ENCODE results near the gene NT5C1B.

GRCh38 chr2:18610090-18610489 lies 20.7 kb upstream of the NT5C1B start:
- TF ChIP-seq, protein P1, sequence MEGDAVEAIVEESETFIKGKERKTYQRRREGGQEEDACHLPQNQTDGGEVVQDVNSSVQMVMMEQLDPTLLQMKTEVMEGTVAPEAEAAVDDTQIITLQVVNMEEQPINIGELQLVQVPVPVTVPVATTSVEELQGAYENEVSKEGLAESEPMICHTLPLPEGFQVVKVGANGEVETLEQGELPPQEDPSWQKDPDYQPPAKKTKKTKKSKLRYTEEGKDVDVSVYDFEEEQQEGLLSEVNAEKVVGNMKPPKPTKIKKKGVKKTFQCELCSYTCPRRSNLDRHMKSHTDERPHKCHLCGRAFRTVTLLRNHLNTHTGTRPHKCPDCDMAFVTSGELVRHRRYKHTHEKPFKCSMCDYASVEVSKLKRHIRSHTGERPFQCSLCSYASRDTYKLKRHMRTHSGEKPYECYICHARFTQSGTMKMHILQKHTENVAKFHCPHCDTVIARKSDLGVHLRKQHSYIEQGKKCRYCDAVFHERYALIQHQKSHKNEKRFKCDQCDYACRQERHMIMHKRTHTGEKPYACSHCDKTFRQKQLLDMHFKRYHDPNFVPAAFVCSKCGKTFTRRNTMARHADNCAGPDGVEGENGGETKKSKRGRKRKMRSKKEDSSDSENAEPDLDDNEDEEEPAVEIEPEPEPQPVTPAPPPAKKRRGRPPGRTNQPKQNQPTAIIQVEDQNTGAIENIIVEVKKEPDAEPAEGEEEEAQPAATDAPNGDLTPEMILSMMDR (IDR thresholded peaks at IDR 0.05; ENCODE audit: low read length), result no peak
- TF ChIP-seq EZH2phosphoT487 (IDR thresholded peaks at IDR 0.05; ENCODE audit: low read length) (no peak), EZH2 (optimal IDR thresholded peaks at IDR 0.05; ENCODE audit: low read depth, low read length) (no peak)
